SU-DHL-6 (cell line): ENCODE results near the gene SKA3.
"Not testable (repeated sequence)": the region's sequence is repeated elsewhere in the genome, so short reads cannot be mapped to it uniquely, and the experiment has no call there.

Experiments used
- H2AFZ ChIP-seq: fragments of 200-600 bp; sonication (generic); 2 replicates; pipeline ENCODE4 v1.6.1; 2014; ENCODE audit warnings: low read depth, mild to moderate bottlenecking, moderate library complexity, mixed read lengths, antibody characterized with exemption, low read length; ENCODE audit not compliant: severe bottlenecking
- H3F3A ChIP-seq: fragments of 200-600 bp; shearing (Covaris generic); 2 replicates; pipeline ENCODE4 v1.6.0; 2016; ENCODE audit warnings: antibody characterized with exemption, mild to moderate bottlenecking; ENCODE audit not compliant: insufficient read depth
- H3K27ac ChIP-seq: fragments of 200-600 bp; sonication (generic); 2 replicates; pipeline ENCODE4 v1.5.1; 2016; ENCODE audit warnings: low read depth, mild to moderate bottlenecking, low read length, moderate library complexity, mixed read lengths
- H3K27me3 ChIP-seq: fragments of 200-600 bp; sonication (generic), shearing (Covaris generic); 2 replicates; pipeline ENCODE4 v1.6.0; 2014; ENCODE audit warnings: mild to moderate bottlenecking, low read length
- H3K36me3 ChIP-seq: fragments of 200-600 bp; sonication (generic); 2 replicates; pipeline ENCODE4 v1.6.1; 2014; ENCODE audit warnings: mild to moderate bottlenecking, low read length, mixed read lengths
- H3K4me2 ChIP-seq: fragments of 300-600, 200-600 bp; shearing (Covaris generic), sonication (generic); 2 replicates; pipeline ENCODE4 v1.6.0; 2014; ENCODE audit warnings: low read length, low read depth, mild to moderate bottlenecking; ENCODE audit not compliant: poor library complexity, severe bottlenecking
- H3K4me3 ChIP-seq: fragments of 200-600 bp; sonication (generic); 2 replicates; pipeline ENCODE4 v1.5.1; 2014; ENCODE audit warnings: antibody characterized with exemption, low read length, mild to moderate bottlenecking, mixed read lengths; ENCODE audit not compliant: insufficient read depth, poor library complexity, severe bottlenecking
- H3K79me2 ChIP-seq: fragments of 200-600 bp; sonication (generic); 2 replicates; pipeline ENCODE4 v1.6.1; 2014; ENCODE audit warnings: mild to moderate bottlenecking, low read length, moderate library complexity; ENCODE audit not compliant: insufficient read depth
- H3K9ac ChIP-seq: fragments of 200-600 bp; sonication (generic); 2 replicates; pipeline ENCODE4 v1.7.0; 2014; ENCODE audit warnings: mild to moderate bottlenecking, low read length
- H3K9me2 ChIP-seq: fragments of 200-600 bp; sonication (generic); replicated peaks from 2 replicates; pipeline ENCODE4 v1.6.1; 2014; ENCODE audit warnings: low read length; ENCODE audit not compliant: insufficient read depth
- H3K9me3 ChIP-seq: fragments of 200-600 bp; sonication (generic); 2 replicates; pipeline ENCODE4 v1.6.1; 2014; ENCODE audit warnings: low read length, mixed read lengths; ENCODE audit not compliant: insufficient read depth
- H4K20me1 ChIP-seq: fragments of 200-600 bp; sonication (generic); 2 replicates; pipeline ENCODE4 v1.6.1; 2014; ENCODE audit warnings: low read depth, mild to moderate bottlenecking, antibody characterized with exemption, low read length, moderate library complexity, mixed read lengths
- EZH2phosphoT487 ChIP-seq: fragments of 200-600 bp; sonication (generic), shearing (Covaris generic); conservative IDR thresholded peaks from 2 replicates; pipeline ENCODE4 v1.6.1; 2018; ENCODE audit warnings: mild to moderate bottlenecking, antibody characterized with exemption, low read length, moderate library complexity, mixed read lengths
- TF ChIP-seq, protein P1 (sequence below): fragments of 200-600 bp; sonication (generic); IDR thresholded peaks from one replicate; pipeline ENCODE4 v1.5.1; 2017; ENCODE audit warnings: antibody characterized with exemption, mild to moderate bottlenecking, low read length, moderate library complexity; ENCODE audit not compliant: insufficient read depth, poor library complexity, severe bottlenecking

The SKA3 gene

DNA sequence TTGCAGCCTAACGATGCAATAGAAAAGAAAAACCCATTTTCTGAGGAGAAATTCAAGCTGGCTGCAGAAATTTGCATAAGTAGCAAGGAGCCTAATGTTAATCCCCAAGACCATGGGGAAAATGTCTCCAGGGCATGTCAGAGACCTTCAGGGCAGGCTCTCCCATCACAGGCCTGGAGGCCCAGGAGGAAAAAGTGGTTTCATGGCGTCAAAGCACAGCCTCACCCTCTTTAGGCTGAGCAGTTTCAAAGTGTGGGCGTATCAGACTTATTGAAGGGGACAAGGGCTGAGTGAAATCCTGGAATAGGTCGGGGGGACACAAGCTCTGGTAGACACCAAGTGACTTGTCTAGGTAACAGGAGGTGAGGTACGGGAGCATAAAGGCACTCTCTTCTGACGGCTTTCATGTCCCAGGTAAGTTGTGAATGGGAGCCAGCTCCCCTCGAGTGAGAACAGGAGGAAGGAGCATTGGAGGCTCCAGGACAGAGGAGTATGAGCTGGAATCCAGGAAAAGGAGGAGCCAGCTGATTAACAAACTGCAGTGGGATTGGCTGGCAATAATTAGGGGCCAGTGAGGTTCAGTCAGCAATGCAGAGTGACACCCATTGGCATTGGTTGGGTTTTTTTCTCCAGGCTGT is 35.9 kb upstream of the SKA3 start:
- Histone ChIP-seq H3K27ac (no peak overlapping the region), H3F3A (no peaks in the 10 kb centered on the region), H3K79me2 (no peaks in the 10 kb centered on the region), H3K9me2 (no peaks in the 10 kb centered on the region), H3K4me3 (no peak overlapping the region), H3K9ac (no peak overlapping the region), H3K4me2 (no peak overlapping the region), H2AFZ (no peak overlapping the region), H4K20me1 (no peaks in the 10 kb centered on the region), H3K36me3 (no peaks in the 10 kb centered on the region), H3K27me3 (no peaks in the 10 kb centered on the region), H3K9me3 (no peaks in the 10 kb centered on the region)
- TF ChIP-seq, protein P1, sequence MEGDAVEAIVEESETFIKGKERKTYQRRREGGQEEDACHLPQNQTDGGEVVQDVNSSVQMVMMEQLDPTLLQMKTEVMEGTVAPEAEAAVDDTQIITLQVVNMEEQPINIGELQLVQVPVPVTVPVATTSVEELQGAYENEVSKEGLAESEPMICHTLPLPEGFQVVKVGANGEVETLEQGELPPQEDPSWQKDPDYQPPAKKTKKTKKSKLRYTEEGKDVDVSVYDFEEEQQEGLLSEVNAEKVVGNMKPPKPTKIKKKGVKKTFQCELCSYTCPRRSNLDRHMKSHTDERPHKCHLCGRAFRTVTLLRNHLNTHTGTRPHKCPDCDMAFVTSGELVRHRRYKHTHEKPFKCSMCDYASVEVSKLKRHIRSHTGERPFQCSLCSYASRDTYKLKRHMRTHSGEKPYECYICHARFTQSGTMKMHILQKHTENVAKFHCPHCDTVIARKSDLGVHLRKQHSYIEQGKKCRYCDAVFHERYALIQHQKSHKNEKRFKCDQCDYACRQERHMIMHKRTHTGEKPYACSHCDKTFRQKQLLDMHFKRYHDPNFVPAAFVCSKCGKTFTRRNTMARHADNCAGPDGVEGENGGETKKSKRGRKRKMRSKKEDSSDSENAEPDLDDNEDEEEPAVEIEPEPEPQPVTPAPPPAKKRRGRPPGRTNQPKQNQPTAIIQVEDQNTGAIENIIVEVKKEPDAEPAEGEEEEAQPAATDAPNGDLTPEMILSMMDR: no peak
- no peak for TF ChIP-seq EZH2phosphoT487

DNA sequence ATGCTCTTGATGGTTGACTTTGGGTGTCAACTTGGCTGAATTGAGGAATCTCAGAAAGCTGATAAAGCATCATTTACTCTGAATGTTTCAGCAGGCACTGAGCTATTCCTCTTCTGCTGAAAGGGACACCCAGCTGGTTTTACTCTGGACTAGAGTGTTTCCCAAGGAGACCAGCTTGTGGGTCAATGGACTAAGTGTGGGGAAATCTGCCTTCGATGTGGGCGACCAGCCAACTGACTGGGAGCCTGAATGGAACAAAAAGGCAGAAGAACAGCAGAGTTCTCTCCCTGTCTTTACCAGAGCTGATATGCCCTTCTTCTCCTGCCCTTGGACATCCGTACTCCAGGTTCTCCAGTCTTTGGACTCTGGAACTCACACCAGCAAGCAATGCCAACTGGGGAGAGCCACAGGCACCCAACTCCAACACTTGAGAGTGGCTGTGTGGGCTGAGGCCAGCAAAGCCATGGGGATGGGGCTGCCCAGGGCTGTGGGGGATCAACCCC is 32.4 kb upstream of the SKA3 start:
- no peaks in the 10 kb centered on the region for H3F3A ChIP-seq
- H3K27me3 ChIP-seq: no peaks in the 10 kb centered on the region
- no peaks in the 10 kb centered on the region for H3K36me3 ChIP-seq
- H2AFZ ChIP-seq: no peak overlapping the region
- no peak overlapping the region for H3K9ac ChIP-seq
- H4K20me1 ChIP-seq: no peaks in the 10 kb centered on the region
- H3K9me2 ChIP-seq: no peaks in the 10 kb centered on the region
- H3K79me2 ChIP-seq: no peaks in the 10 kb centered on the region
- H3K4me2 ChIP-seq: no peak overlapping the region
- H3K27ac ChIP-seq: no peak overlapping the region
- H3K4me3 ChIP-seq: no peak overlapping the region
- TF ChIP-seq, protein P1: no peak
- no peak for TF ChIP-seq EZH2phosphoT487
- H3K9me3 ChIP-seq: no peaks in the 10 kb centered on the region

DNA sequence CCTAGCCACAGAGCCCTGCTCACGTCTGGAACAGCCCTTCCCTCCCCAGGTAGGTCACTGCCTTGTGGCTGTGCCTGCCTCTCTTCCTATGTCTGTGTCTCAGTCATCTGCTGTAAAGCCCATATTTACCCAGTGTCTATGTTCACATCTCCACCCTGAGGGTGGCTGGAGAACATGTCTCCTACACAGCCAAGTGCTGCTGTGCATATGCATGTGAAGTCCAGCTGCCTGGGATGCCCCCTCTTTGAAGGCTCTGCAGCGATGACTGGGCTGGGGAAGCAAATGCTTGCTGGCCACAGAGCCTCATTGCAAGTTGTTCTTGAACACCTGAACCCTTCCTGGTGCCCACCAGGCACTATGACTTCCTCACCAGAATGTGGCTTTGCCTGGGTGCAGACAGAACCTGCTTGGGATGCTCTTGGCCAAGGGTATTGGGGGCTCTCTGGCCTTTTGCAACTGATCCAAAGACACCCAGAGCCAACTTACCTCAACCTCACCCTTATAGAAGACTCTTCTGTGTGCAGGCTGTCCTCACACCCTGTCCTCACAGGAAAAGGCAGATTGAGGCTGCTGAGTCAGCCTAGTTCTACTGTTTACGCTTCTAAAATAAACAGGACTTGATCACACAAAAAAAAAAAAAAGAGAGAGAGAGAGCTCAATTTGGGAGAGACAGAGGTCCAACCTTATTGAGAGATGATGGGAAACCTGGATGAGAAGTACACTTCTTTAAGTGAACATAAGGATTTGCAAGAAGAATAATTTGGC is 26.6 kb upstream of the SKA3 start:
- Histone ChIP-seq H3K9me3 (no peaks in the 10 kb centered on the region), H4K20me1 (no peaks in the 10 kb centered on the region), H2AFZ (no peak overlapping the region), H3K36me3 (no peaks in the 10 kb centered on the region), H3K4me2 (no peak overlapping the region), H3K9ac (no peak overlapping the region), H3K4me3 (no peak overlapping the region), H3F3A (no peaks in the 10 kb centered on the region), H3K27me3 (no peaks in the 10 kb centered on the region), H3K27ac (no peak overlapping the region), H3K79me2 (no peaks in the 10 kb centered on the region), H3K9me2 (no peaks in the 10 kb centered on the region)
- no peak for TF ChIP-seq EZH2phosphoT487
- TF ChIP-seq, protein P1: no peak

DNA sequence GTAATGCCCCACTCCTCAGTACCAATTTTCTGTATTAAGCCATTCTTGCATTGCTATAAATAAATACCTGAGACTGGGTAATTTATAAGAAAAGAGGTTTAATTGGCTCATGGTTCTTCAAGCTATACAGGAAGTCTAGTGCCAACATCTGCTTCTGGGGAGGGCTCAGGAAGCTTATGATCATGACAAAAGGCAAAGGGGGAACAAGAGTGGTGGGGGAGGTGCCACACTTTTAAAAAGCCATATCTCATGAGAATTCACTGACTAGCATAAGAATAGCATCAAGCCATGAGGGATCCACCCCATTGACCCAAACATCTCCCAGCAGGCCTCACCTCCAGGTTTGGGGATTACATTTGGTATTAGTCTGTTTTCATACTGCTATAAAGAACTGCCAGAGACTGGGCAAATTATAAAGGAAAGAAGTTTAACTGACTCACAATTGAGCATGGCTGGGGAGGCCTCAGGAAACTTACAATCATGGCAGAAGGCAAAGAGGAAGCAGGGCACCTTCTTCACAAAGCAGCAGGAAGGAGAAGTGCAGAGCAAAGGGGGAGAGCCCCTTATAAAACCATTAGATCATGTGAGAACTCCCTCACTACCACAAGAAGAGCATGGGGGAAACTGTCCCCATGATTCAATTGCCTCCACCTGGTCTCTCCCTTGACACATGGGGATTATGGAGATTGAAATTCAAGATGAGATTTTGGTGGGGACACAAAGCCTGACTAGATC is 25.3 kb upstream of the SKA3 start:
- not testable (repeated sequence) for H3K4me3 ChIP-seq, H3K9me3 ChIP-seq, H3K4me2 ChIP-seq, H4K20me1 ChIP-seq, H2AFZ ChIP-seq, H3K27ac ChIP-seq, H3K9ac ChIP-seq, H3F3A ChIP-seq, H3K36me3 ChIP-seq, H3K79me2 ChIP-seq, H3K9me2 ChIP-seq, H3K27me3 ChIP-seq

DNA sequence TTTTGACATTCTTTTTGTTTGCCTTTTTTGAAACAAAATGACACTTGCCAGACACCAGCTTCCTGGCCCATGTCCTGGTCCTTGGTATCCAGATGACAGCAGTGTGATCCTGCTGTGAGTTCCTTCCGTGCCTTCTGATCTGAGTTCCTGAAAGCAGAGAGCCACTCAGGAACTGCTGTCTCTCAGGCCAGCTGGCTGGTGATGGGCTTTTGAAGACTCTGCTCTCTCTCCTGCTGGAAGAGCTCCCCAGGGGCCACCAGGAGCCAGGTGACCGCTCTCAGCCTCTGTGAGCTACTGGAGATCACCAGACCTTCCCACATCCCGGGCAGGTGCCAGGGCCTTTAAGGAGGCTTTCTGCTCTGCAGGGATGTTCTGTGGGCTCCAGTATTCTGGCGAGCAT is 22.0 kb upstream of the SKA3 start:
- H3K9me2 ChIP-seq, H4K20me1 ChIP-seq, H3K79me2 ChIP-seq, H3F3A ChIP-seq, H2AFZ ChIP-seq, H3K9ac ChIP-seq, H3K27me3 ChIP-seq, H3K36me3 ChIP-seq, H3K27ac ChIP-seq, H3K9me3 ChIP-seq, H3K4me3 ChIP-seq, H3K4me2 ChIP-seq: not testable (repeated sequence)
